Progenitor cell of endocrine pancreas (in vitro differentiated cells): ENCODE results near the gene C16orf74. TPM values are rescaled to one million over a fixed set of nuclear protein-coding genes. Genes with fewer than 3 reads are reported as not detected.

ENCODE experiments used
- DNase-seq: peaks from one replicate; pipeline ENCODE4 v3.0.0; 2021; ENCODE audit warnings: low spot score; ENCODE audit not compliant: unreplicated experiment
- H3K27ac Mint-ChIP-seq: 2 replicates; pipeline ENCODE4 v1.8.0; 2021; ENCODE audit warnings: mild to moderate bottlenecking, moderate library complexity, mixed read lengths
- H3K27me3 Mint-ChIP-seq: 2 replicates; pipeline ENCODE4 v1.8.0; 2021; ENCODE audit warnings: mixed read lengths
- H3K36me3 Mint-ChIP-seq: 2 replicates; pipeline ENCODE4 v1.8.0; 2022; ENCODE audit warnings: mixed read lengths; ENCODE audit not compliant: insufficient read depth
- H3K4me1 Mint-ChIP-seq: 2 replicates; pipeline ENCODE4 v1.8.0; 2021; ENCODE audit warnings: low read depth, mixed read lengths
- H3K4me3 Mint-ChIP-seq: 2 replicates; pipeline ENCODE4 v1.8.0; 2021; ENCODE audit warnings: low read depth, mild to moderate bottlenecking, moderate library complexity, mixed read lengths
- H3K9me3 Mint-ChIP-seq: 2 replicates; pipeline ENCODE4 v1.8.0; 2021; ENCODE audit warnings: low read depth, mixed read lengths
- CTCF ChIP-seq: fragments of 200-600 bp; sonication (generic); IDR thresholded peaks from one replicate; pipeline ENCODE4 v1.5.0; 2021; ENCODE audit warnings: antibody characterized with exemption, mild to moderate bottlenecking; ENCODE audit not compliant: unreplicated experiment
- total RNA-seq: library from RNA; stranded (reverse); gene quantifications from 2 replicates; pipeline ENCODE4 v1.2.1, GENCODE V29; 2021

C16orf74 gene
- total RNA-seq, 1 donor from 2014 or later, result 0.65 TPM

- no peaks in the 10 kb centered on the region for H3K9me3 Mint-ChIP-seq
- no peak for TF ChIP-seq CTCF
- no peak for DNase-seq
- H3K27me3 Mint-ChIP-seq, result peaks cover 49% of the 10 kb centered on the region
- no peak overlapping the region for H3K4me3 Mint-ChIP-seq
- H3K36me3 Mint-ChIP-seq, result no peaks in the 10 kb centered on the region
- no peaks in the 10 kb centered on the region for H3K4me1 Mint-ChIP-seq
- no peak overlapping the region for H3K27ac Mint-ChIP-seq
Observed at GRCh38 chr16:85762970-85763369, 12.1 kb upstream of the C16orf74 start.

GRCh38 chr16:85761861-85762260, 11.0 kb upstream of the C16orf74 start:
- TF ChIP-seq CTCF, result no peak

GRCh38 chr16:85759631-85760419, 8.9 kb upstream of the C16orf74 start:
- DNase-seq, result no peak
- no peak overlapping the region for H3K4me3 Mint-ChIP-seq

More at GRCh38 chr16:85761861-85762260, 11.0 kb upstream of the C16orf74 start:
- Mint-ChIP-seq H3K4me1 (no peaks in the 10 kb centered on the region), H3K27ac (no peak overlapping the region), H3K4me3 (no peak overlapping the region), H3K27me3 (peaks cover 52% of the 10 kb centered on the region), H3K36me3 (no peaks in the 10 kb centered on the region), H3K9me3 (no peaks in the 10 kb centered on the region)
- no peak for DNase-seq

GRCh38 chr16:85759136-85759535, 8.2 kb upstream of the C16orf74 start:
- DNase-seq, result no peak
- no peak for TF ChIP-seq CTCF
- H3K27ac Mint-ChIP-seq, result no peak overlapping the region
- peaks cover 51% of the 10 kb centered on the region for H3K27me3 Mint-ChIP-seq
- H3K4me1 Mint-ChIP-seq, result no peaks in the 10 kb centered on the region
- no peaks in the 10 kb centered on the region for H3K9me3 Mint-ChIP-seq
- H3K36me3 Mint-ChIP-seq, result no peaks in the 10 kb centered on the region
- no peak overlapping the region for H3K4me3 Mint-ChIP-seq

More at GRCh38 chr16:85759631-85760419, 8.9 kb upstream of the C16orf74 start:
- Mint-ChIP-seq H3K36me3 (no peaks in the 10 kb centered on the region), H3K27ac (no peak overlapping the region), H3K9me3 (no peaks in the 10 kb centered on the region), H3K27me3 (peaks cover 47% of the 10 kb centered on the region), H3K4me1 (no peaks in the 10 kb centered on the region)
- peak; percentile 19 for TF ChIP-seq CTCF

GRCh38 chr16:85757341-85757822, 6.5 kb upstream of the C16orf74 start:
- peaks cover 3% of the 10 kb centered on the region for H3K4me1 Mint-ChIP-seq
- no peaks in the 10 kb centered on the region for H3K9me3 Mint-ChIP-seq
- TF ChIP-seq CTCF, result no peak
- DNase-seq, result no peak
- no peaks in the 10 kb centered on the region for H3K36me3 Mint-ChIP-seq
- H3K4me3 Mint-ChIP-seq, result no peak overlapping the region
- H3K27me3 Mint-ChIP-seq, result peaks cover 64% of the 10 kb centered on the region
- no peak overlapping the region for H3K27ac Mint-ChIP-seq
